HG03139 (cell line): ENCODE data around the gene SULT1C2.
"Not testable (repeated sequence)": the region's sequence is repeated elsewhere in the genome, so short reads cannot be mapped to it uniquely, and the experiment has no call there.

ENCODE experiments used
- ATAC-seq: cut with Tn5 transposase; IDR thresholded peaks from one replicate; pipeline ENCODE4 v1.9.1; 2021; ENCODE audit not compliant: unreplicated experiment

SULT1C2 gene

DNA sequence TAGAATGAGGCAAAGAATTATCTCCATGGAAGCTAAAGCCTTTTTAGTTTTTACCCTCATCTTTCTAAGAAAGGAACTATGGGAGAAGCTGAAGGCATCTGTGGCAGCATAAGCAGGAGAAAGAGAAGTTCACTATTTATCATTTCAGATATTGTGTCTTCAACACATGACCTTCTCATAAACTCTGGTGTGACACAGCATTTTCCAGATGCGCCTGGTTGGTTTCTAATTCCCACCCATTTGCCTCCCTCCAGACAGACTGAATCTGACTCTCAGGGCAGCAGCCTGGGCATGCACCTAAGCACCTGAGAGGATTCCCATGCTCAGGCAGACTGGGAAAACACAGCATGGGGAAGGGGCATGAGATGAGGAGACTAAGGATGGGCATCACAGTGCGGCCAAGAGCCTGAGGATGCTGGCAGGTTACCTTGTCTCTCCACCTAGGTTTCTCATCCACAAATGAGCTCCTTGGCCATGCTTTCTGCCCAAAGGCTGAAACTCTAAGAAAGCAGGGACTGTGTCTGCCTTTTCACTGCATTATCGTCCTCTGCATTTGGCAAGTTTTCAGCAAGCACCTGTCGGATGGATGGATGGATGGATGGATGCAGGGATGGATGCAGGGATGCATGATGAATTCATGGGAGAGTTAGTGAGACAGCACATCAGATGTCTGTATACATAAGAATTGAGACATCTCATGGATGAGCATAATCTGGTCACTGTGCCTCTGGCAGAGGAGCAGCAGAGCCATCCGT, 60.3 kb downstream of the SULT1C2 start:
- ATAC-seq = no peak

DNA sequence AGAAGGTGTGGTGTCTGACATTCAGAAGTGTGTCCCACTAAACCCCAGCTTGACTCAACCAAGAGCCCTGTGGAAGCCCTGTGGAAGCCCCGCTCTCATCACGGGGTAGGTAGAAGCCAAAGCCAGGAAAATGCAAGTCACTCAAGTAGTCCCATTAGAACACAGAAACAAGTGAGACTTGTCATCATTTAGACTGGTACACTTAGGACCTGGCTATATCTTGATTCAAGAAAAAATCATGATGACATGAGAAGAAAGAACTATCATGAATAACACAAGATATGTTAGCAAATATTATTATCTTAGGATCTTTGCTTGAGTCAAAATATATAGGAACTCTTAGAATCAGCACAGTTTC, 60.9 kb downstream of the SULT1C2 start:
- ATAC-seq = no peak

DNA sequence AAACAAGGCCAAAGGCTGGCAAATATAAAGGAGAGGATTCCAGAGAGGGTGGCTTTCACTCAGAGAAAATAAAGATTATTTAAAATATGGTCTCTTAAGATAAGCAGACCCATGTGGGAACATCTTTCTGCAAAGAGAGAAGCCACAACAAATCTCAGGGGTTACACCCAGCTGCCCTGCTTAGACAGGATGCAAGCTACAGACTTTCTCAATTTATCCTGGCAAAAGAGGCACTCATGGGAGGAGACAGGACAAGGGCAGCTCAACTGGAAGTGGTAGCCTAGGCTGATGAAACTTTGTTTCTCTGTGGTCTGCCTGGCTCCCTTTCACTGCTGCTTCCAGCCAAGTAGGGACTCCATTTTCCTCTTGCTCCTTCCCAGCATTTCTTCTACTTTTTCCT, 63.2 kb downstream of the SULT1C2 start:
- ATAC-seq = no peak

DNA sequence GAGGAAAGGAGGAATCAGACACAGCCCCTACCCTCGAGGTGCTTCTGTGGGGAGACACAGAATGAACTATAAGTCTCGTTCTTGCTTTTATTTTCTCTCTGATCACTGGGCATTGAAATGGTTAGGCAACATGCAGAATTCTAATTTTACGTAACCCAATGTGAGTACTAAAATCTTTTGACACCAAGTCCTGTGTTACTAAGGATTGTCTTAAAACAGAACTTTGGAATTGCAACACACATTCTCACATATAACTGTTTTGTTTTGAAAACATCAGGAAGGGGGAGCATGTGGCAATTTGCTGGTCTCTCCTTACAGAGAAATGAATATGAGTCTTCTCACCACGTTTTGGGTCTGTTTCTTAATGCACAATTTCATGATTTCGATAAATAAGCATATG, 65.4 kb downstream of the SULT1C2 start:
- ATAC-seq = no peak

DNA sequence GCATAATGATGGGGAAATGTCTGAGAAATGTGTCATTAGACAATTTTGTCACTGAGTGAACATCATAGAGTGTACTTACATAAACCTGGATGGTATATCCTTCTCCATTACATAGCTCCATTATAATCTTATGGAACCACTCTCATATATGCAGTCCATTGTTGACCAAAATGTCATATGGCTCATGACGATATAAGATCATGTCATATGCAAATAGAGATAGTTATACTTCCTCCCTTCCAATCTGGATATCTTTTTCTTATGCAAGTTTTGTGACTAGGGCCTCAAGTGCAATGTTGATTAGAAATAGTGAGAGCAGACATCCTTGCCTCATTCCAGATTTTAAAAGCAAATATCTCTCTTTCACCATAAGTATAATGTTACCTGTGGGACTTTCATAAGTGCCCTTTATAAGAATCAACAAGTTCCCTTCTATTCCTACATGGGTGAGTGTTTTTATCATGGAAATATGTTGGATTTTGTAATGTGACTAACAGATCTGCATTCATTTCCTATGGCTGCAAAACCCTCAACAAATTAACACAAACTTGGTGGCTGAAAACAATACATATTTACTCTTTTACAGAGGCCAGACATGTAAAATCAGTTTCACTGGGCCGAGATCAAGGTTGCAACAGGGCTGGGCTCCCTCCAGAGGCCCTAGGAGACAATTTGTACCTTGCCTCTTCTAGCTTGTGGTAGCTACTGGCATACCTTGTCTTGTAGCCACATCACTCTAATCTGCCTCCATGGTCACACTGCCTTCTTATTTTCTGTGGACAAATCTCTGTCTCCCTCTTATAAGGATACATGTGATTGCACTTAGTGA, 67.4 kb downstream of the SULT1C2 start:
- ATAC-seq = no peak

DNA sequence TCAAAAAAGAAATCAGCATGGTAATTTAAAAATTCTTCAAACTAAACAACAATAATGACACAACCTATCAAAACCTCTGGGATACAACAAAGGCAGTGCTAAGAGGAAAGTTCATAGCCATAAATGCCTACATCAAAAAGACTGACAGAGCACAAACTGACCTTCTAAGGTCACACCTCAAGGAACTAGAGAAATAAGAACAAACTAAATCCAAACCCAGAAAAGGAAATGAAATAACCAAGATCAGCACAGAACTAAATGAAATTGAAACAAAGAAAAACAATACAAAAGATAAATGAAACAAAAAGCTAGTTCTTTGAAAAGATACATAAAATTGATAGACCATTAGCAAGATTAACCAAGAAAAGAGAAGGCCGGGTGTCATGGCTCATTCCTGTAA, 70.6 kb downstream of the SULT1C2 start:
- not testable (repeated sequence) for ATAC-seq
